ENCODE results near the gene PLCB4.

PLCB4 gene

GRCh38 chr20:9498322-9498721 is 429.4 kb downstream of the PLCB4 start:
- no peak for DNase-seq (ENCODE audit: low read depth)

GRCh38 chr20:9499126-9499899 is 430.4 kb downstream of the PLCB4 start:
- no peak for DNase-seq (ENCODE audit: low read depth)

- DNase-seq (ENCODE audit: low read depth) = no peak
Measured at GRCh38 chr20:9500121-9500520, 431.2 kb downstream of the PLCB4 start.

- DNase-seq (ENCODE audit: low read depth) = no peak
Measured at GRCh38 chr20:9501473-9501872, 432.6 kb downstream of the PLCB4 start.

GRCh38 chr20:9503526-9504245 is 434.8 kb downstream of the PLCB4 start:
- no peak for DNase-seq (ENCODE audit: low read depth)

- DNase-seq (ENCODE audit: low read depth) = no peak
Measured at GRCh38 chr20:9506280-9506821, 437.5 kb downstream of the PLCB4 start.

GRCh38 chr20:9506964-9507369 is 438.1 kb downstream of the PLCB4 start:
- no peak for DNase-seq (ENCODE audit: low read depth)

GRCh38 chr20:9507544-9508239 is 438.8 kb downstream of the PLCB4 start:
- no peak for DNase-seq (ENCODE audit: low read depth)

GRCh38 chr20:9508240-9508661 is 439.4 kb downstream of the PLCB4 start:
- DNase-seq (ENCODE audit: low read depth) = no peak

- DNase-seq (ENCODE audit: low read depth) = no peak
Measured at GRCh38 chr20:9508696-9509178, 439.9 kb downstream of the PLCB4 start.

GRCh38 chr20:9509246-9509645 is 440.4 kb downstream of the PLCB4 start:
- DNase-seq (ENCODE audit: low read depth) = no peak

GRCh38 chr20:9510911-9511310 is 442.0 kb downstream of the PLCB4 start:
- DNase-seq (ENCODE audit: low read depth) = no peak

GRCh38 chr20:9514072-9514460 is 445.2 kb downstream of the PLCB4 start:
- DNase-seq (ENCODE audit: low read depth) = no peak

- no peak for DNase-seq (ENCODE audit: low read depth)
Measured at GRCh38 chr20:9514461-9515213, 445.8 kb downstream of the PLCB4 start, which contains the start of gene LAMP5. TSS of gene LAMP5 (plus strand) at chr20:9514590. CDS start at chr20:9514853, 263 bp downstream.

GRCh38 chr20:9515214-9515585 is 446.3 kb downstream of the PLCB4 start:
- no peak for DNase-seq (ENCODE audit: low read depth)

- no peak for DNase-seq (ENCODE audit: low read depth)
Measured at GRCh38 chr20:9515741-9516233, 446.9 kb downstream of the PLCB4 start.

GRCh38 chr20:9516234-9516871 is 447.5 kb downstream of the PLCB4 start:
- no peak for DNase-seq (ENCODE audit: low read depth)

GRCh38 chr20:9517297-9518162 is 448.6 kb downstream of the PLCB4 start:
- no peak for DNase-seq (ENCODE audit: low read depth)

- no peak for DNase-seq (ENCODE audit: low read depth)
Measured at GRCh38 chr20:9518576-9519175, 449.8 kb downstream of the PLCB4 start.

- DNase-seq (ENCODE audit: low read depth) = no peak
Measured at GRCh38 chr20:9520086-9520485, 451.2 kb downstream of the PLCB4 start.
